Measurements from ENCODE around the gene WNT3.

DNA sequence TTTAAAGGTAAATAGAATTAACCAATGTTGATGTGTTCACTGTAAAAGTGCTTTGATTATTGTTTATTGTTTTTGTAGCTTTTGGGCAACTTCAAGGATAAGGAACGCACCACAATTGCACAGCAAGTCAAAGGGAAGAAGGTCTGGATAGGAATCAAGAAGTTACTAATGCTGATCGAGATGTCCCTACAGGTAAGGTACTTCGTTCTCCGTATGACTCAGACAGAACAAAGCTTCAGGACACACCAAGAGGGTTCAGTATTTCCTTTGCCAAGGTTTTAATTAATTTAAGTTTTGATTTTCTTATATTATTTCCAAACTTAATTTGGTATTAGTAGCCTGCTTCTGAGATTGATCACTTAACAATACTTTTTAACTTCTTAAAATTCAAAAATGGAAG, 67.1 kb downstream of the WNT3 start:
- TF ChIP-seq, protein P1, sequence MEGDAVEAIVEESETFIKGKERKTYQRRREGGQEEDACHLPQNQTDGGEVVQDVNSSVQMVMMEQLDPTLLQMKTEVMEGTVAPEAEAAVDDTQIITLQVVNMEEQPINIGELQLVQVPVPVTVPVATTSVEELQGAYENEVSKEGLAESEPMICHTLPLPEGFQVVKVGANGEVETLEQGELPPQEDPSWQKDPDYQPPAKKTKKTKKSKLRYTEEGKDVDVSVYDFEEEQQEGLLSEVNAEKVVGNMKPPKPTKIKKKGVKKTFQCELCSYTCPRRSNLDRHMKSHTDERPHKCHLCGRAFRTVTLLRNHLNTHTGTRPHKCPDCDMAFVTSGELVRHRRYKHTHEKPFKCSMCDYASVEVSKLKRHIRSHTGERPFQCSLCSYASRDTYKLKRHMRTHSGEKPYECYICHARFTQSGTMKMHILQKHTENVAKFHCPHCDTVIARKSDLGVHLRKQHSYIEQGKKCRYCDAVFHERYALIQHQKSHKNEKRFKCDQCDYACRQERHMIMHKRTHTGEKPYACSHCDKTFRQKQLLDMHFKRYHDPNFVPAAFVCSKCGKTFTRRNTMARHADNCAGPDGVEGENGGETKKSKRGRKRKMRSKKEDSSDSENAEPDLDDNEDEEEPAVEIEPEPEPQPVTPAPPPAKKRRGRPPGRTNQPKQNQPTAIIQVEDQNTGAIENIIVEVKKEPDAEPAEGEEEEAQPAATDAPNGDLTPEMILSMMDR (IDR thresholded peaks at IDR 0.05) = no peak
- no peak for TF ChIP-seq EZH2 (IDR thresholded peaks at IDR 0.05; ENCODE audit: borderline replicate concordance, insufficient read depth, low read depth, low read length, poor library complexity, severe bottlenecking)
